Hepatocyte (in vitro differentiated cells): ENCODE measurements around the gene GOLGA3. TPM values are rescaled to one million over a fixed set of nuclear protein-coding genes. Genes with fewer than 3 reads are reported as not detected.

Experiments used
- DNase-seq: peaks from one replicate; pipeline ENCODE4 v3.0.0-alpha.2; 2016; ENCODE audit warnings: low spot score
- H2AFZ ChIP-seq: fragments of 200-600 bp; sonication (generic); 2 replicates; pipeline ENCODE4 v1.6.0; 2016; ENCODE audit warnings: antibody characterized with exemption, mild to moderate bottlenecking
- H3K27ac ChIP-seq: fragments of 200-600 bp; sonication (generic); 2 replicates; pipeline ENCODE4 v1.5.1; 2016; ENCODE audit warnings: mild to moderate bottlenecking
- H3K27me3 ChIP-seq: fragments of 200-600 bp; sonication (generic); 2 replicates; pipeline ENCODE4 v1.6.1; 2016
- H3K36me3 ChIP-seq: fragments of 200-600 bp; sonication (generic); replicated peaks from 2 replicates; pipeline ENCODE4 v1.5.1; 2016; ENCODE audit warnings: low read depth; ENCODE audit not compliant: insufficient read depth
- H3K4me1 ChIP-seq: fragments of 200-600 bp; sonication (generic); 2 replicates; pipeline ENCODE4 v1.5.1; 2016; ENCODE audit warnings: mild to moderate bottlenecking, moderate library complexity; ENCODE audit not compliant: insufficient read depth
- H3K4me2 ChIP-seq: fragments of 200-600 bp; sonication (generic); 2 replicates; pipeline ENCODE4 v1.6.0; 2016
- H3K4me3 ChIP-seq: fragments of 200-600 bp; sonication (generic); 2 replicates; pipeline ENCODE4 v1.5.1; 2016; ENCODE audit warnings: mild to moderate bottlenecking
- H3K79me2 ChIP-seq: fragments of 200-600 bp; sonication (generic); 2 replicates; pipeline ENCODE4 v1.6.0; 2017; ENCODE audit warnings: mild to moderate bottlenecking
- H3K9me2 ChIP-seq: fragments of 200-600 bp; sonication (generic); replicated peaks from 2 replicates; pipeline ENCODE4 v1.6.0; 2017; ENCODE audit warnings: mild to moderate bottlenecking; ENCODE audit not compliant: insufficient read depth
- H3K9me3 ChIP-seq: fragments of 200-600 bp; sonication (generic); 2 replicates; pipeline ENCODE4 v1.5.1; 2016; ENCODE audit warnings: low read depth, mild to moderate bottlenecking
- H4K20me1 ChIP-seq: fragments of 200-600 bp; sonication (generic); 2 replicates; pipeline ENCODE4 v1.6.0; 2016; ENCODE audit warnings: mild to moderate bottlenecking; ENCODE audit not compliant: insufficient read depth, poor library complexity, severe bottlenecking
- CTCF ChIP-seq: fragments of 200-600 bp; sonication (generic); IDR thresholded peaks from 2 replicates; pipeline ENCODE4 v1.5.1; 2016; ENCODE audit warnings: antibody characterized with exemption, mild to moderate bottlenecking; ENCODE audit not compliant: poor library complexity
- EZH2 ChIP-seq: fragments of 200-600 bp; sonication (generic); IDR thresholded peaks from 2 replicates; pipeline ENCODE4 v1.6.1; 2016; ENCODE audit warnings: antibody characterized with exemption, mild to moderate bottlenecking, borderline replicate concordance
- EZH2phosphoT487 ChIP-seq: fragments of 200-600 bp; sonication (generic); IDR thresholded peaks from one replicate; pipeline ENCODE4 v1.6.1; 2018; ENCODE audit warnings: antibody characterized with exemption, mild to moderate bottlenecking, low read depth, moderate library complexity; ENCODE audit not compliant: unreplicated experiment, severe bottlenecking
- WGBS: methylation state at CpG from one replicate; pipeline ENCODE4 v1.1.6; 2016; ENCODE audit warnings: low lambda C conversion rate; ENCODE audit errors: missing lambda C conversion rate; 5-methylcytosine and 5-hydroxymethylcytosine counted together
- polyA plus RNA-seq: library from polyadenylated mRNA; unstranded; fragments of >200 nt; fragmentation: Nextera tagmentation; extraction: Ambion mirVana; gene quantifications from 2 replicates; pipeline ENCODE4 v1.2.1, GENCODE V29; 2016
- total RNA-seq: library from RNA; depleted of rRNA; stranded (reverse); fragments of >200 nt; gene quantifications from 2 replicates; pipeline ENCODE4 v1.2.3, GENCODE V29; 2014

Gene GOLGA3
- total and polyA plus RNA-seq, 2 experiments from 2014 or later: 26.2 to 67.6 TPM

- TF ChIP-seq EZH2phosphoT487: no peak
- TF ChIP-seq EZH2: no peak
- no peak for TF ChIP-seq CTCF
- no peak overlapping the region for H3K4me2 ChIP-seq
- no peak overlapping the region for H3K4me3 ChIP-seq
- H2AFZ ChIP-seq: no peak overlapping the region
- no peaks in the 10 kb centered on the region for H3K9me3 ChIP-seq
- H3K27ac ChIP-seq: no peak overlapping the region
- 97% methylated on average over 15 of the region's 15 CpGs for WGBS
- H3K4me1 ChIP-seq: no peaks in the 10 kb centered on the region
- no peaks in the 10 kb centered on the region for H3K27me3 ChIP-seq
- H3K79me2 ChIP-seq: peaks cover 24% of the 10 kb centered on the region
- no peaks in the 10 kb centered on the region for H3K9me2 ChIP-seq
- H4K20me1 ChIP-seq: peaks cover 37% of the 10 kb centered on the region
- DNase-seq: no peak
- H3K36me3 ChIP-seq: no peaks in the 10 kb centered on the region
These were observed 24.8 kb downstream of the GOLGA3 start for GRCh38 chr12:132803888-132804287.

GRCh38 chr12:132803125-132803524 lies 25.5 kb downstream of the GOLGA3 start:
- Histone ChIP-seq H3K27me3 (no peaks in the 10 kb centered on the region), H3K4me3 (no peak overlapping the region), H3K9me2 (no peaks in the 10 kb centered on the region), H2AFZ (no peak overlapping the region), H3K9me3 (no peaks in the 10 kb centered on the region), H3K79me2 (peaks cover 19% of the 10 kb centered on the region), H3K4me1 (no peaks in the 10 kb centered on the region), H4K20me1 (peaks cover 32% of the 10 kb centered on the region), H3K36me3 (no peaks in the 10 kb centered on the region), H3K4me2 (no peak overlapping the region), H3K27ac (no peak overlapping the region)
- TF ChIP-seq CTCF: no peak
- TF ChIP-seq EZH2phosphoT487: no peak
- no peak for TF ChIP-seq EZH2
- no peak for DNase-seq
- 95% methylated on average over 14 of the region's 14 CpGs for WGBS

GRCh38 chr12:132801741-132802140 lies 26.9 kb downstream of the GOLGA3 start:
- no peak overlapping the region for H3K4me2 ChIP-seq
- H3K9me2 ChIP-seq: no peaks in the 10 kb centered on the region
- no peaks in the 10 kb centered on the region for H3K4me1 ChIP-seq
- no peak overlapping the region for H3K27ac ChIP-seq
- TF ChIP-seq CTCF: no peak
- no peak for TF ChIP-seq EZH2phosphoT487
- TF ChIP-seq EZH2: no peak
- peaks cover 22% of the 10 kb centered on the region for H4K20me1 ChIP-seq
- H3K4me3 ChIP-seq: no peak overlapping the region
- H3K9me3 ChIP-seq: no peaks in the 10 kb centered on the region
- 92% methylated on average over 28 of the region's 28 CpGs for WGBS
- no peaks in the 10 kb centered on the region for H3K27me3 ChIP-seq
- H3K36me3 ChIP-seq: no peaks in the 10 kb centered on the region
- H3K79me2 ChIP-seq: peaks cover 12% of the 10 kb centered on the region
- no peak overlapping the region for H2AFZ ChIP-seq
- DNase-seq: no peak

- no peaks in the 10 kb centered on the region for H3K27me3 ChIP-seq
- no peak overlapping the region for H3K4me2 ChIP-seq
- no peak overlapping the region for H3K27ac ChIP-seq
- DNase-seq: no peak
- no peaks in the 10 kb centered on the region for H3K9me3 ChIP-seq
- no peak overlapping the region for H3K4me3 ChIP-seq
- H3K9me2 ChIP-seq: no peaks in the 10 kb centered on the region
- H3K36me3 ChIP-seq: no peaks in the 10 kb centered on the region
- H2AFZ ChIP-seq: no peak overlapping the region
- H3K4me1 ChIP-seq: no peaks in the 10 kb centered on the region
- WGBS: 98% methylated on average over 15 of the region's 15 CpGs
- TF ChIP-seq EZH2 (no peak), EZH2phosphoT487 (no peak), CTCF (no peak)
- H3K79me2 ChIP-seq: peaks cover 7% of the 10 kb centered on the region
- H4K20me1 ChIP-seq: no peaks in the 10 kb centered on the region
These were observed 29.8 kb downstream of the GOLGA3 start for GRCh38 chr12:132798836-132799235.
